ENCODE data around the gene SYDE2. TPM values are rescaled to one million over a fixed set of nuclear protein-coding genes. Genes with fewer than 3 reads are reported as not detected.

Gene SYDE2
- total and polyA plus RNA-seq, 2 experiments from 2014 or later = 5.8 to 20.1 TPM

- TF ChIP-seq ZNF462 (CRISPR knock-in tag; IDR thresholded peaks at IDR 0.05) = no peak
- TF ChIP-seq EZH2 (IDR thresholded peaks at IDR 0.05; ENCODE audit: low read depth, unreplicated experiment) = no peak
These were observed 4.5 kb downstream of the SYDE2 start (continued) for GRCh38 chr1:85196358-85196757.

DNA sequence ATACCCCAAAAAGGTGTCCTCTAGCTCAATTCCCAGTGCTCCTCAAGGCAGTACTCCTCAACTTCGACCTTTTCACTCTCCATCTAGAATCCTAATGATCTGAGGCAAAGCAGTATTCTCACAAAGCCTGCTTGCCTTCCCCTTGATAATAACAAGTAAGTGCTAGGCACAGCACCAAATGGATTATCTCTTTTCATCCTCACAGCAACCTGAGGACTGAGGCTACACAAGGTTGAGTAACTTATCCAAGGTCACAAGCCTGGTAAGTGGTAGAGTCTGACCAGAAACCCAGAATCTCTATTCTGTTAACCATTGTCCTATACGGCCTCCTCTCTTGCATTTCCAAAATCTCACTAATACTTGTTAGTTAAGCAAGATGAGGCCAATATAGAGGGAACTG is 5.1 kb downstream of the SYDE2 start:
- Histone ChIP-seq H4K20me1 (replicated peaks; ENCODE audit: insufficient read depth) (peaks cover 17% of the 10 kb centered on the region; the same call in 1 of the 2 replicates), H3F3A (replicated peaks; ENCODE audit: low read depth) (no peaks in the 10 kb centered on the region), H2AFZ (no peak overlapping the region), H3K4me1 (ENCODE audit: insufficient read depth) (peaks cover 34% of the 10 kb centered on the region), H3K36me3 (ENCODE audit: insufficient read depth) (no peaks in the 10 kb centered on the region), H3K27me3 (ENCODE audit: insufficient read depth) (peaks cover 9% of the 10 kb centered on the region; the same call in 1 of the 2 replicates), H3K9me2 (ENCODE audit: insufficient read depth) (no peaks in the 10 kb centered on the region), H3K27ac (ENCODE audit: low read depth) (no peak overlapping the region), H3K79me2 (replicated peaks; ENCODE audit: insufficient read depth) (peaks cover 87% of the 10 kb centered on the region), H3K4me2 (no peak overlapping the region; the same call in 1 of the 2 replicates), H3K4me3 (no peak overlapping the region)
- no peak for DNase-seq (ENCODE audit: low spot score)
- peaks cover 5% of the 10 kb centered on the region for H3K27me3 Mint-ChIP-seq (ENCODE audit: insufficient read depth, low read depth, poor library complexity)
- H3K27ac Mint-ChIP-seq = no peak overlapping the region
- H3K4me1 Mint-ChIP-seq = peaks cover 26% of the 10 kb centered on the region
- ATAC-seq = no peak
- no peak overlapping the region for H3K4me3 Mint-ChIP-seq
- peaks cover 5% of the 10 kb centered on the region for H3K36me3 Mint-ChIP-seq (ENCODE audit: low read depth)
- H3K9me3 Mint-ChIP-seq = no peaks in the 10 kb centered on the region
- TF ChIP-seq REST (IDR thresholded peaks at IDR 0.05; ENCODE audit: unreplicated experiment) = no peak
- no peak for TF ChIP-seq STAT1 (IDR thresholded peaks at IDR 0.05; ENCODE audit: unreplicated experiment)
- TF ChIP-seq CREB1 (CRISPR knock-in tag; IDR thresholded peaks at IDR 0.05; ENCODE audit: low read depth) = no peak
- no peak for TF ChIP-seq EZH2phosphoT487 (IDR thresholded peaks at IDR 0.05; ENCODE audit: unreplicated experiment)
- no peak for TF ChIP-seq ZNF331 (CRISPR knock-in tag; IDR thresholded peaks at IDR 0.05; ENCODE audit: low read depth)
- no peak for TF ChIP-seq EZH2 (IDR thresholded peaks at IDR 0.05; ENCODE audit: low read depth, unreplicated experiment)
- TF ChIP-seq ZNF114 (CRISPR knock-in tag; IDR thresholded peaks at IDR 0.05) = no peak

Data from GM23338 (cell line).